A549 treated with DMSO at 1 μM for 4 hours (cell line): ENCODE data around the gene SPATA7. TPM values are rescaled to one million over a fixed set of nuclear protein-coding genes. Genes with fewer than 3 reads are reported as not detected.

Experiments
- total RNA-seq: library from RNA; stranded (reverse); fragments of 200-300 nt; extraction: Qiagen RNA extraction; gene quantifications from 5 replicates; pipeline ENCODE4 v1.2.3, GENCODE V29; 2022; ENCODE audit warnings: low read depth

Gene SPATA7, protein sequence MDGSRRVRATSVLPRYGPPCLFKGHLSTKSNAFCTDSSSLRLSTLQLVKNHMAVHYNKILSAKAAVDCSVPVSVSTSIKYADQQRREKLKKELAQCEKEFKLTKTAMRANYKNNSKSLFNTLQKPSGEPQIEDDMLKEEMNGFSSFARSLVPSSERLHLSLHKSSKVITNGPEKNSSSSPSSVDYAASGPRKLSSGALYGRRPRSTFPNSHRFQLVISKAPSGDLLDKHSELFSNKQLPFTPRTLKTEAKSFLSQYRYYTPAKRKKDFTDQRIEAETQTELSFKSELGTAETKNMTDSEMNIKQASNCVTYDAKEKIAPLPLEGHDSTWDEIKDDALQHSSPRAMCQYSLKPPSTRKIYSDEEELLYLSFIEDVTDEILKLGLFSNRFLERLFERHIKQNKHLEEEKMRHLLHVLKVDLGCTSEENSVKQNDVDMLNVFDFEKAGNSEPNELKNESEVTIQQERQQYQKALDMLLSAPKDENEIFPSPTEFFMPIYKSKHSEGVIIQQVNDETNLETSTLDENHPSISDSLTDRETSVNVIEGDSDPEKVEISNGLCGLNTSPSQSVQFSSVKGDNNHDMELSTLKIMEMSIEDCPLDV
- total RNA-seq = 3.7 to 5.4 TPM (median 4.4 TPM) in 5 replicates

DNA sequence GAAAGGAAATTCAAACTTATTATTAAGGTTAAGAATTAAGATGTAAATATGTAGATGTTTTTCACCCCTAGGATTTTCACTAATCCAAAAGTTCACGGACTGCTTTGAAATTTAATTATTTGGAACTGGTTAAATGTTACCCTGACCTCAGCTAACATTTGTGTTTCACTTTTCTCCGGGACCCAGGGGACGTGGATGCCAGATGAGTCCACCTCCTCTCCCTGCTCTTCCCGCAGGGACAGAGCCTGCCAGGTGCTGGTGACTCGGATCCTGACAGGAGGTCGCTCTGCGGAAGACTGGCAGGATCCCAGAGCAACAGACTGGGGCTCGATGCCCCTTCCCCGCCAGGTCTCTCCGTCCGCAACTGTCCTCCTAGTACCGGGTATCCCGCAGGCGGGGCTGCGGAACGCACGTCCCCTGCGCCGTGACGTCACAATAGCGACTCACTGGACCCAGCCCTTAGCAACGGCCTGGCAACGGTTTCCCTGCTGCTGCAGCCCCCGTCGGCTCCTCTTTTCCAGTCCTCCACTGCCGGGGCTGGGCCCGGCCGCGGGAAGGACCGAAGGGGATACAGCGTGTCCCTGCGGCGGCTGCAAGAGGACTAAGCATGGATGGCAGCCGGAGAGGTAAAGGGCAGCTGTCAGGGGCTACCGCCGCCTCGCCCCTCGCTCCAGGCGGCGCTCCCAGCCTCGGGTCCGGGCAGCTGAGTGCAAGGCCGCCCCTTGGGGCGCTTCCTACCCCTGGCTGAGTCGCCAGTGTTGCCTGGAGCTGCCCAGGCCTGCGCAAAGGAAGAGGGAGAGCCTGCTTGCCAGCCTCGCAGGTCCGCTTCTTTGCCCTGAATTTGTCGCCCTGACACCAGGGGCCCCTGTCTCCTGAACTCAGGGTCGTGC is at the start of gene SPATA7:
SPATA7 (plus strand) TSS at position 446 of the 890 bp plus-strand sequence; CDS start at position 608, 162 bp downstream.

Other genes with a start within 250 kb of the SPATA7 start
- not detected in 5 replicates for gene KCNK10, start 62.4 kb upstream of the SPATA7 start, total RNA-seq
- 7.3 to 9.7 TPM (median 8.5 TPM) in 5 replicates for gene PTPN21, start 169.3 kb downstream of the SPATA7 start, total RNA-seq
- gene ZC3H14, start 177.4 kb downstream of the SPATA7 start, total RNA-seq = 54.4 to 68.8 TPM (median 67.0 TPM) in 5 replicates